T-helper 2 cell treated with Interferon-gamma antibody and Interleukin-4, amounts not matched to agents 100 ng/mL and 5 ng/mL, for 36 hours (primary cell): ENCODE measurements around the gene YIPF4. TPM values are rescaled to one million over a fixed set of nuclear protein-coding genes. Genes with fewer than 3 reads are reported as not detected.

Experiments used
- intact Hi-C: fragments of 100-400 bp; cut with micrococcal nuclease; formaldehyde crosslinking; loops from one replicate; pipeline ENCODE4 v1.15.1; 2023
- total RNA-seq: library from RNA; stranded (reverse); gene quantifications from 2 replicates; pipeline ENCODE4 v1.2.3, GENCODE V29; 2022

YIPF4 gene
- total RNA-seq: 31.9 and 33.1 TPM in 2 replicates

GRCh38 chr2:32277674-32278477 lies at the start of gene YIPF4:
YIPF4 (plus strand) TSS chr2:32277904; CDS start chr2:32278156, 252 bp downstream.
- intact Hi-C loops: loop anchor here (1.0 to 5.0 kb wide), 5 partner anchors 79 to 267 kb away; partner anchors contain the start of genes BIRC6, MEMO1, SLC30A6 and SPAST

GRCh38 chr2:32228181-32228580 lies 49.5 kb upstream of the YIPF4 start:
- intact Hi-C loops: no loop called here

- intact Hi-C loops: no loop called here
Measured at GRCh38 chr2:32229635-32230034, 48.1 kb upstream of the YIPF4 start.

GRCh38 chr2:32231959-32232358 lies 45.7 kb upstream of the YIPF4 start:
- intact Hi-C loops: no loop called here

GRCh38 chr2:32235315-32235714 lies 42.4 kb upstream of the YIPF4 start:
- intact Hi-C loops: no loop called here

- intact Hi-C loops: no loop called here
Measured at GRCh38 chr2:32237488-32237887, 40.2 kb upstream of the YIPF4 start.

GRCh38 chr2:32237996-32238395 lies 39.7 kb upstream of the YIPF4 start:
- intact Hi-C loops: no loop called here

- intact Hi-C loops: no loop called here
Measured at GRCh38 chr2:32242331-32242730, 35.4 kb upstream of the YIPF4 start.

GRCh38 chr2:32246911-32247310 lies 30.8 kb upstream of the YIPF4 start:
- intact Hi-C loops: no loop called here

- intact Hi-C loops: no loop called here
Measured at GRCh38 chr2:32248299-32248698, 29.4 kb upstream of the YIPF4 start.

GRCh38 chr2:32249731-32250236 lies 27.9 kb upstream of the YIPF4 start:
- intact Hi-C loops: no loop called here

- intact Hi-C loops: no loop called here
Measured at GRCh38 chr2:32250290-32250689, 27.4 kb upstream of the YIPF4 start.

GRCh38 chr2:32258242-32258641 lies 19.5 kb upstream of the YIPF4 start:
- intact Hi-C loops: no loop called here

GRCh38 chr2:32260376-32260775 lies 17.3 kb upstream of the YIPF4 start:
- intact Hi-C loops: no loop called here

- intact Hi-C loops: no loop called here
Measured at GRCh38 chr2:32262105-32262504, 15.6 kb upstream of the YIPF4 start.

GRCh38 chr2:32264422-32265105 lies 13.1 kb upstream of the YIPF4 start, which contains the start of gene NLRC4:
NLRC4 (minus strand) TSS chr2:32264886; CDS start chr2:32256775, 8,111 bp downstream.
- intact Hi-C loops: no loop called here

GRCh38 chr2:32271063-32271462 lies 6.6 kb upstream of the YIPF4 start:
- intact Hi-C loops: no loop called here

GRCh38 chr2:32272279-32272678 lies 5.4 kb upstream of the YIPF4 start:
- intact Hi-C loops: no loop called here

GRCh38 chr2:32274289-32274688 lies 3.4 kb upstream of the YIPF4 start:
- intact Hi-C loops: no loop called here

GRCh38 chr2:32275790-32276189 lies 1.9 kb upstream of the YIPF4 start:
- intact Hi-C loops: loop anchor here (5.0 kb wide), 2 partner anchors 83 to 213 kb away; partner anchors contain the start of gene SPAST

GRCh38 chr2:32277363-32277673 lies 386 bp upstream of the YIPF4 start:
- intact Hi-C loops: loop anchor here (1.0 to 5.0 kb wide), 4 partner anchors 80 to 215 kb away; partner anchors contain the start of genes BIRC6, SLC30A6 and SPAST

GRCh38 chr2:32278478-32278853 lies 762 bp downstream of the YIPF4 start:
- intact Hi-C loops: loop anchor here (1.0 to 5.0 kb wide), 3 partner anchors 86 to 267 kb away; partner anchors contain the start of genes MEMO1 and SPAST
